Jurkat, Clone E6-1 (cell line): ENCODE measurements around the gene NOTCH3.

ENCODE experiments used
- DNase-seq: peaks from one replicate; pipeline ENCODE4 v3.0.0-alpha.2; 2011; ENCODE audit warnings: low read depth, low spot score
- H3K4me3 ChIP-seq: 2 replicates; pipeline ENCODE4 v1.5.1; 2011; ENCODE audit warnings: mild to moderate bottlenecking, low read length, control low read depth, moderate library complexity

Gene NOTCH3

DNA sequence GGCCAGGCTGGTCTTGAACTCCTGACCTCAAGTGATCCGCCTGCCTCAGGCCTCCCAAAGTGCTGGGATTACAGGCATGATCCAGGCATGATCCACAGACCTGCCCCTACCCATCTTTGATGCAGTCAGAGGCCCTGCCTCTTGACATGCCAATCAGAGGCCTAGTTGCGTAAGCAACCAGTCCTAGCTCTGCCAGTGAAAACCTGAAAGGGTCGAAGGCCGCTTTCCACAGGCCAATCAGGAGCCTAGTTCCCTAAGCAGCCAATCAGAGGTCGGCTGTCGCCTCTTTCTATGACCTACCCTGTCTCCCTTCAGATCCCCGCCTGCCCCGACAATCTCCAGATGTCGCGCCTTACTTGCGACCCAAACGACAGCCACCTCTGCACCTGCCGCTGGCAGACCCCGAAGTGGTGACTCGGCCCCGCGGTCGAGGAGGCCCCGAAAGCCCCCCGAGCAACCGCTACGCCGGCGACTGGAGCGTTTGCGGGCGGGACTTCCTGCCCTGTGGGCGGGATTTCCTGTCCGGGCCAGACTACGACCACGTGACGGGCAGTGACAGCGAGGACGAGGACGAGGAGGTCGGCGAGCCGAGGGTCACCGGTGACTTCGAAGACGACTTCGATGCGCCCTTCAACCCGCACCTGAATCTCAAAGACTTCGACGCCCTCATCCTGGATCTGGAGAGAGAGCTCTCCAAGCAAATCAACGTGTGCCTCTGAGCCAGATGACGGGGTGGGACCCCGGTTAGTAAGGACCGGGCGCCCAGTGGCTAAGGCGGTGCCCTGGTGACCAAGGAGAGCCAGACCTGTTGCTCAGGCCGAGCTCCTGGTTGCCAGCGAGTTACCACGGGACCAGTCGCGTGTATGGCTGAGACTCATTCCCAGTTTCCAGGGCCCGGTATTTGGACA, 87.3 kb downstream of the NOTCH3 start:
- H3K4me3 ChIP-seq: no peak overlapping the region
- no peak for DNase-seq

DNA sequence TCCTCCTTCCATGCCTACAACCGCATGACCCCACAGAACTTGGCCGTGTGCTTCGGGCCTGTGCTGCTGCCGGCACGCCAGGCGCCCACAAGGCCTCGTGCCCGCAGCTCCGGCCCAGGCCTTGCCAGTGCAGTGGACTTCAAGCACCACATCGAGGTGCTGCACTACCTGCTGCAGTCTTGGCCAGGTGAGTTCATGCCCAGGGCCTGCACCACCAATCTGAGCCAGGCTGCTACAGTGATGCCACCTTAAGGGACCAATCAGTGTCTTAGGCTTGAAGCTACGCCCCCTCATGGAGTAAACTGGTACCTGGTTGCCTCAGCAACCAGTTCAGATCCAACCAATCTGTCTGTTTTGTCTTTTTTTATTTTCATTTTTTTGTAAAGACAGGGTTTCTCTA, 88.4 kb downstream of the NOTCH3 start:
- peak; percentile 39 for DNase-seq
- no peak overlapping the region for H3K4me3 ChIP-seq

DNA sequence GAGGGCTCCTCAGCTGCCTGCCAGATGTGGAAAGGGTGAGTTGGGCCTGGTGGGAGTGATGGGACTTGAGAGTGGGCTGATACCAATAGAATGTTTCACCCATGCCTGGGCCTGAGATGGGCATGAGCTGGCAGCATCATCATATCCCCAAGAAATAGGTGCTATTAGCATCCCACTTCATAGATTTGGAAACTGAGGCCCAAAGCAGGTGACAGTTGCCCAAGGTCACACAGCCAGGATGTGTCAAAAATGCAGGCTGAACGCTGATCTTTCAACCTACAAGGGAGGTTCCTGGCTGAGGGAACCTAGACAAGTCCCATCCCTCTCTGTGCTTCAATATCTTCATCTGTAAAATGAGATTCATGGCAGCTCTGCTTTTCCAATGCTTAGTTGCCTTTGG, 89.0 kb downstream of the NOTCH3 start:
- H3K4me3 ChIP-seq: no peak overlapping the region
- DNase-seq: no peak

DNA sequence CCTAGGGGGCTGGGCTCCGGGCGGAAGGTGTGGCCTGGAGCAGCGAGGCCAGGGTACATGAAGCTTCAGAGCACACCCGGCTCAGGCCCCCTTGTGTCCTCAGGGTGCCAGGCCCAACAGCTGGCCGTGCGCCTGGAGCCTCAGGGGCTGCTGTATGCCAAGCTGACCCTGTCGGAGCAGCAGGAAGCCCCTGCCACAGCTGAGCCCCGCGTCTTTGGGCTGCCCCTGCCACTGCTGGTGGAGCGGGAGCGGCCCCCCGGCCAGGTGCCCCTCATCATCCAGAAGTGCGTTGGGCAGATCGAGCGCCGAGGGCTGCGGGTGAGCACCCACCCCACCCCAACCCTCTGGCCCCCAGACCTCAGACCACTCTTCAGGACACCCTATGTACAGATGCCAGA, 90.4 kb downstream of the NOTCH3 start:
- no peak for DNase-seq
- no peak overlapping the region for H3K4me3 ChIP-seq

DNA sequence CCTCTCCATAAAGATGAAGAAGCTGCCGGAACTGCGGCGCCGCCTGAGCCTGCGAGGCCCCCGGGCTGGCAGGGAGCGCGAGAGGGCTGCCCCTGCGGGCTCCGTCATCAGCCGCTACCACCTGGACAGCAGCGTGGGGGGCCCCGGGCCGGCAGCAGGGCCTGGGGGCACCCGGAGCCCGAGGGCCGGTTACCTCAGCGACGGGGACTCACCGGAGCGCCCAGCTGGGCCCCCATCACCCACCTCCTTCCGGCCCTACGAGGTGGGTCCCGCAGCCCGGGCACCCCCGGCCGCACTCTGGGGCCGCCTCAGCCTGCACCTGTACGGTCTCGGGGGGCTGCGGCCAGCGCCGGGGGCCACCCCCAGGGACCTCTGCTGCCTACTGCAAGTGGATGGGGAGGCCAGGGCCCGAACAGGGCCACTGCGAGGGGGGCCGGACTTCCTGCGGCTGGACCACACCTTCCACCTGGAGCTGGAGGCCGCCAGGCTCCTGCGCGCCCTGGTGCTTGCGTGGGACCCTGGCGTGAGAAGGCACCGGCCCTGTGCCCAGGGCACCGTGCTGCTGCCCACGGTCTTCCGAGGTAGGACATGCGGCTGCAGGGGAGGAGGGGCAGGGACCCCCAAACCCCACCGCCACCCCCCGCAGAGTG, 90.9 kb downstream of the NOTCH3 start:
- H3K4me3 ChIP-seq: no peak overlapping the region
- no peak for DNase-seq
